ENCODE measurements around the gene C12orf76. TPM values are rescaled to one million over a fixed set of nuclear protein-coding genes. Genes with fewer than 3 reads are reported as not detected.

The C12orf76 gene
- total and polyA plus RNA-seq, 2 of the 4 experiments (the other 2 are of a cell fraction) = 5.0 to 7.1 TPM

DNA sequence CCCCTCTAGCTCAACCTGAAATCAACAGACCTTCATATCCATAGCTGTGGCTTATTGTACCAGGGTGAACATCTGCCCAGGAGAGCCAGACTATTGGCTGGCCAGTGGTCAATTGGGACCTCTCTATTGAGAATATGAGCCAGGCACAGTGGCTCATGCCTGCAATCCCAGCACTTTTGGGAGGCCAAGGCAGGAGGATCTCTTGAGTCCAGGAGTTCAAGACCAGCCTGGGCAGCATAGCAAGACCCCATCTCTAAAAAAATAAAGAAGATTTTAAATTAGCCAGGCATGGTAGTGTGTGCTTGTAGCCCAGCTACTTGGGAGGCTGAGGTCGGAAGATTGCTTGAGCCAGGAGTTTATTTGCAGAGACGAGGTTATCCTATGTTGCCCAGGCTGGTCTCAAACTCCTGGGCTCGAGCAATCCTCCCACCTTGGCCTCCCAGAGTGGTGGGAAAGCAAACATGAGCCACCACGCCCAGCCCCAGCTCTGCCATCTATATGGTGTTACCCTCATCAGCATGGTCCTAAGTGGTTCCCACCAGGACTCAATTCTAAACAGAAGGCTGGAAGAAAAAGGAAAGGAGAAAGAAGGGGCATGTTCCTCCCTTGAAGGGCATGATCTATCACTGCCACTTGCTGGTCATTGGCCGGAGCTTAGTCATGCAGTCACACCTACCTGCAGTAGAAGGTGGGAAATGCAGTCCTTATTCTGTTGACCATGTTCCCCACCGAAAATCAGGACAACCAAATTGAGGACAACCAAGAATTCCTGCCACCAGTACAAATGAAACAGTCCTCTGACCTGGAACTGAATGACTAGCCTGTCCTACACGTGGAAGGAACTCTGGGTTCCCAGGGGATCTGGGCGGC is 42.2 kb upstream of the C12orf76 start:
- ATAC-seq (ENCODE audit: low read depth) (no peak), DNase-seq (no peak)
- ChIA-PET POLR2A (ENCODE audit: unreplicated experiment) (interaction anchor here (0.5 kb wide), 1 partner anchor 121 kb away, joined by 10 read pairs; no protein-coding TSS in a partner anchor), CTCF (interaction anchor here (0.6 kb wide), 1 partner anchor 38 kb away, joined by 3 read pairs; no protein-coding TSS in a partner anchor)
- no peak overlapping the region for H3K56ac ChIP-seq (ENCODE audit: extremely low read depth, insufficient read depth, low read length)
- H3K23ac ChIP-seq (ENCODE audit: low read depth, low read length) = no peak overlapping the region
- TF ChIP-seq, protein P1, sequence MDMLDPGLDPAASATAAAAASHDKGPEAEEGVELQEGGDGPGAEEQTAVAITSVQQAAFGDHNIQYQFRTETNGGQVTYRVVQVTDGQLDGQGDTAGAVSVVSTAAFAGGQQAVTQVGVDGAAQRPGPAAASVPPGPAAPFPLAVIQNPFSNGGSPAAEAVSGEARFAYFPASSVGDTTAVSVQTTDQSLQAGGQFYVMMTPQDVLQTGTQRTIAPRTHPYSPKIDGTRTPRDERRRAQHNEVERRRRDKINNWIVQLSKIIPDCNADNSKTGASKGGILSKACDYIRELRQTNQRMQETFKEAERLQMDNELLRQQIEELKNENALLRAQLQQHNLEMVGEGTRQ (IDR thresholded peaks at IDR 0.05; ENCODE audit: low read depth, low read length) = no peak
- TF ChIP-seq, protein P2, sequence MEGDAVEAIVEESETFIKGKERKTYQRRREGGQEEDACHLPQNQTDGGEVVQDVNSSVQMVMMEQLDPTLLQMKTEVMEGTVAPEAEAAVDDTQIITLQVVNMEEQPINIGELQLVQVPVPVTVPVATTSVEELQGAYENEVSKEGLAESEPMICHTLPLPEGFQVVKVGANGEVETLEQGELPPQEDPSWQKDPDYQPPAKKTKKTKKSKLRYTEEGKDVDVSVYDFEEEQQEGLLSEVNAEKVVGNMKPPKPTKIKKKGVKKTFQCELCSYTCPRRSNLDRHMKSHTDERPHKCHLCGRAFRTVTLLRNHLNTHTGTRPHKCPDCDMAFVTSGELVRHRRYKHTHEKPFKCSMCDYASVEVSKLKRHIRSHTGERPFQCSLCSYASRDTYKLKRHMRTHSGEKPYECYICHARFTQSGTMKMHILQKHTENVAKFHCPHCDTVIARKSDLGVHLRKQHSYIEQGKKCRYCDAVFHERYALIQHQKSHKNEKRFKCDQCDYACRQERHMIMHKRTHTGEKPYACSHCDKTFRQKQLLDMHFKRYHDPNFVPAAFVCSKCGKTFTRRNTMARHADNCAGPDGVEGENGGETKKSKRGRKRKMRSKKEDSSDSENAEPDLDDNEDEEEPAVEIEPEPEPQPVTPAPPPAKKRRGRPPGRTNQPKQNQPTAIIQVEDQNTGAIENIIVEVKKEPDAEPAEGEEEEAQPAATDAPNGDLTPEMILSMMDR (conservative IDR thresholded peaks at IDR 0.05; ENCODE audit: low read depth, low read length) = no peak
- TF ChIP-seq, protein P3, sequence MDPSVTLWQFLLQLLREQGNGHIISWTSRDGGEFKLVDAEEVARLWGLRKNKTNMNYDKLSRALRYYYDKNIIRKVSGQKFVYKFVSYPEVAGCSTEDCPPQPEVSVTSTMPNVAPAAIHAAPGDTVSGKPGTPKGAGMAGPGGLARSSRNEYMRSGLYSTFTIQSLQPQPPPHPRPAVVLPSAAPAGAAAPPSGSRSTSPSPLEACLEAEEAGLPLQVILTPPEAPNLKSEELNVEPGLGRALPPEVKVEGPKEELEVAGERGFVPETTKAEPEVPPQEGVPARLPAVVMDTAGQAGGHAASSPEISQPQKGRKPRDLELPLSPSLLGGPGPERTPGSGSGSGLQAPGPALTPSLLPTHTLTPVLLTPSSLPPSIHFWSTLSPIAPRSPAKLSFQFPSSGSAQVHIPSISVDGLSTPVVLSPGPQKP (IDR thresholded peaks at IDR 0.05; ENCODE audit: borderline replicate concordance, low read depth, low read length) = no peak
- TF ChIP-seq POLR2A (IDR thresholded peaks at IDR 0.05; ENCODE audit: low read depth, low read length) (no peak), NFE2L2 (IDR thresholded peaks at IDR 0.05; ENCODE audit: low read depth, low read length) (no peak), MAZ (IDR thresholded peaks at IDR 0.05; ENCODE audit: borderline replicate concordance, low read depth, low read length) (no peak), SMC3 (IDR thresholded peaks at IDR 0.05; ENCODE audit: low read depth, low read length) (no peak), CEBPB (IDR thresholded peaks at IDR 0.05; ENCODE audit: low read depth, low read length) (no peak), RAD21 (IDR thresholded peaks at IDR 0.05; ENCODE audit: low read length) (no peak), RCOR1 (IDR thresholded peaks at IDR 0.05; ENCODE audit: insufficient replicate concordance, low read length) (no peak), MAFK (IDR thresholded peaks at IDR 0.05; ENCODE audit: low read depth, low read length) (no peak), FOS (IDR thresholded peaks at IDR 0.05; ENCODE audit: low read depth, low read length) (no peak), CHD1 (IDR thresholded peaks at IDR 0.05; ENCODE audit: low read depth, low read length) (no peak), RFX5 (IDR thresholded peaks at IDR 0.05; ENCODE audit: low read depth, low read length) (no peak)
- no peaks in the 10 kb centered on the region for H3K4me1 ChIP-seq (ENCODE audit: control insufficient read depth, insufficient read depth, low read length)
- peaks cover 34% of the 10 kb centered on the region for H3K27me3 ChIP-seq (ENCODE audit: control insufficient read depth, insufficient read depth, low read length)
- intact Hi-C loops (cut with micrococcal nuclease) (no loop called here), in situ Hi-C loops (cut with MboI; ENCODE audit: low sequenced_read_pairs) (loop anchor here (5.0 kb wide), 1 partner anchor 332 kb away; no protein-coding TSS in a partner anchor), dilution Hi-C loops (cut with HindIII; ENCODE audit: low sequenced_read_pairs, unreplicated experiment) (no loop called here)
- H3K9me1 ChIP-seq (ENCODE audit: insufficient read depth, low read length) = no peaks in the 10 kb centered on the region
- no peak overlapping the region for H2BK20ac ChIP-seq (ENCODE audit: low read depth, low read length)
- no peak overlapping the region for H3K4me2 ChIP-seq (ENCODE audit: low read depth, low read length)
- no peak overlapping the region for H2BK120ac ChIP-seq (ENCODE audit: low read depth, low read length)
- no peak overlapping the region for H2BK15ac ChIP-seq (ENCODE audit: low read depth, low read length)
- no peaks in the 10 kb centered on the region for H4K20me1 ChIP-seq (ENCODE audit: insufficient read depth, low read length)
- no peak overlapping the region for H3K18ac ChIP-seq (ENCODE audit: low read depth, low read length)
- no peak overlapping the region for H2AK5ac ChIP-seq (ENCODE audit: low read depth, low read length)
- no peak overlapping the region for H3K27ac ChIP-seq (ENCODE audit: insufficient read depth, low read length)
- no peak overlapping the region for H3K4ac ChIP-seq (ENCODE audit: low read depth, low read length)
- no peak overlapping the region for H4K5ac ChIP-seq (ENCODE audit: low read depth, low read length)
- 40% methylated on average over 2 of the region's 8 CpGs; no CpG with 5 or more reads in 1 of the 2 experiments for WGBS, 2 experiments (ENCODE audit: extremely low coverage in 2 of 2, insufficient read length in 1 of 2)
- no peak overlapping the region for H3K4me3 ChIP-seq (ENCODE audit: insufficient read depth, low read depth, low read length)
- no TSS peak for BruUV-seq (replicated peaks)
- no peak overlapping the region for H2AK9ac ChIP-seq (replicated peaks; ENCODE audit: low read depth, low read length, poor library complexity)
- no peak overlapping the region for H4K8ac ChIP-seq (ENCODE audit: low read depth in 2 of 2, low read length in 2 of 2)
- H2AFZ ChIP-seq (replicated peaks; ENCODE audit: low read length, poor library complexity) = peak overlapping the region; percentile 14
- H3K9me3 ChIP-seq (ENCODE audit: control insufficient read depth, insufficient read depth, low read length) = no peaks in the 10 kb centered on the region; the same call in 1 of the 2 replicates
- no peak overlapping the region for H3K14ac ChIP-seq (replicated peaks; ENCODE audit: low read depth, low read length)
- no peak overlapping the region for H2BK5ac ChIP-seq (ENCODE audit: low read depth, low read length, poor library complexity, severe bottlenecking)
- H4K91ac ChIP-seq (ENCODE audit: insufficient read depth, low read depth, low read length) = no peak overlapping the region
- H3K9ac ChIP-seq (ENCODE audit: low read depth, low read length) = no peak overlapping the region
- H3K36me3 ChIP-seq (ENCODE audit: control insufficient read depth, insufficient read depth, low read length) = no peaks in the 10 kb centered on the region
- no peaks in the 10 kb centered on the region for H3K79me1 ChIP-seq (ENCODE audit: low read depth in 1 of 2, low read length in 2 of 2)
